GM21360 (cell line): ENCODE results near the gene NPPA.
"Not testable (repeated sequence)": the region's sequence is repeated elsewhere in the genome, so short reads cannot be mapped to it uniquely, and the experiment has no call there.

Experiments used
- ATAC-seq: cut with Tn5 transposase; IDR thresholded peaks from one replicate; pipeline ENCODE4 v1.9.1; 2021; ENCODE audit warnings: mild to moderate bottlenecking, moderate library complexity; ENCODE audit not compliant: unreplicated experiment

Gene NPPA

GRCh38 chr1:11847667-11848372, at the start of gene NPPA:
NPPA (minus strand) TSS chr1:11847783; CDS start chr1:11847684, 99 bp downstream.
- no peak for ATAC-seq

GRCh38 chr1:11894501-11894900, 46.9 kb upstream of the NPPA start:
- not testable (repeated sequence) for ATAC-seq

GRCh38 chr1:11893907-11894251, 46.3 kb upstream of the NPPA start:
- no peak for ATAC-seq

GRCh38 chr1:11891433-11892186, 44.0 kb upstream of the NPPA start:
- no peak for ATAC-seq

GRCh38 chr1:11888877-11889208, 41.3 kb upstream of the NPPA start:
- ATAC-seq = no peak

GRCh38 chr1:11888206-11888876, 40.8 kb upstream of the NPPA start:
- ATAC-seq = no peak

- no peak for ATAC-seq
Observed at GRCh38 chr1:11887666-11888007, 40.1 kb upstream of the NPPA start.

- ATAC-seq = no peak
Observed at GRCh38 chr1:11886986-11887665, 39.5 kb upstream of the NPPA start.

- ATAC-seq = no peak
Observed at GRCh38 chr1:11885916-11886315, 38.3 kb upstream of the NPPA start.

- no peak for ATAC-seq
Observed at GRCh38 chr1:11882814-11883538, 35.4 kb upstream of the NPPA start.

GRCh38 chr1:11881749-11882441, 34.3 kb upstream of the NPPA start:
- ATAC-seq = no peak

- ATAC-seq = no peak
Observed at GRCh38 chr1:11880911-11881748, 33.5 kb upstream of the NPPA start.

- no peak for ATAC-seq
Observed at GRCh38 chr1:11880181-11880575, 32.6 kb upstream of the NPPA start.

GRCh38 chr1:11879311-11880180, 32.0 kb upstream of the NPPA start:
- ATAC-seq = no peak

- no peak for ATAC-seq
Observed at GRCh38 chr1:11878891-11879190, 31.3 kb upstream of the NPPA start.

GRCh38 chr1:11878081-11878890, 30.7 kb upstream of the NPPA start:
- no peak for ATAC-seq

- ATAC-seq = no peak
Observed at GRCh38 chr1:11877074-11877473, 29.5 kb upstream of the NPPA start.

- no peak for ATAC-seq
Observed at GRCh38 chr1:11875094-11875493, 27.5 kb upstream of the NPPA start.
